Hepatocyte (in vitro differentiated cells): Measurements from ENCODE around the gene KRTAP9-1.

Experiments
- CTCF ChIP-seq: fragments of 200-600 bp; sonication (generic); IDR thresholded peaks from 2 replicates; pipeline ENCODE4 v1.5.1; 2016; ENCODE audit warnings: antibody characterized with exemption, mild to moderate bottlenecking; ENCODE audit not compliant: poor library complexity
- EZH2 ChIP-seq: fragments of 200-600 bp; sonication (generic); IDR thresholded peaks from 2 replicates; pipeline ENCODE4 v1.6.1; 2016; ENCODE audit warnings: antibody characterized with exemption, mild to moderate bottlenecking, borderline replicate concordance
- EZH2phosphoT487 ChIP-seq: fragments of 200-600 bp; sonication (generic); IDR thresholded peaks from one replicate; pipeline ENCODE4 v1.6.1; 2018; ENCODE audit warnings: antibody characterized with exemption, mild to moderate bottlenecking, low read depth, moderate library complexity; ENCODE audit not compliant: unreplicated experiment, severe bottlenecking

- TF ChIP-seq CTCF = no peak
- TF ChIP-seq EZH2phosphoT487 = no peak
- TF ChIP-seq EZH2 = no peak
These were observed 34.1 kb downstream of the KRTAP9-1 start for GRCh38 chr17:41223821-41224220.
